GM18873 (cell line): ENCODE results near the gene MEAF6.

ENCODE experiments used
- ATAC-seq: cut with Tn5 transposase; IDR thresholded peaks from one replicate; pipeline ENCODE4 v1.9.1; 2021; ENCODE audit warnings: mild to moderate bottlenecking, moderate library complexity, moderate number of reproducible peaks; ENCODE audit not compliant: unreplicated experiment, low FRiP score

Gene MEAF6

GRCh38 chr1:37448185-37448584, 66.4 kb downstream of the MEAF6 start:
- ATAC-seq = no peak

GRCh38 chr1:37446874-37447273, 67.7 kb downstream of the MEAF6 start:
- ATAC-seq = no peak

- ATAC-seq = no peak
Measured at GRCh38 chr1:37442644-37443043, 71.9 kb downstream of the MEAF6 start.
